Subcutaneous adipose tissue (tissue), 4 donors: Measurements from ENCODE around the gene PCSK2. TPM values are rescaled to one million over a fixed set of nuclear protein-coding genes. Genes with fewer than 3 reads are reported as not detected.

ENCODE experiments used
- CTCF ChIP-seq: fragments of 450-650 bp; IDR thresholded peaks from one replicate; pipeline ENCODE4 v1.5.1; 2016; ENCODE audit warnings: low read depth, mild to moderate bottlenecking, control low read depth, antibody characterized with exemption, moderate library complexity
- total RNA-seq, 4 donors: library from RNA; depleted of rRNA; stranded (reverse); fragments of >200 nt; gene quantifications; one replicate each; pipeline ENCODE4 v1.1.0, GENCODE V29; 2016

PCSK2 gene
- total RNA-seq, 4 donors from 2014 or later = 0.19 TPM; not detected in 3

GRCh38 chr20:17520583-17520982 is 293.7 kb downstream of the PCSK2 start:
- no peak for TF ChIP-seq CTCF

DNA sequence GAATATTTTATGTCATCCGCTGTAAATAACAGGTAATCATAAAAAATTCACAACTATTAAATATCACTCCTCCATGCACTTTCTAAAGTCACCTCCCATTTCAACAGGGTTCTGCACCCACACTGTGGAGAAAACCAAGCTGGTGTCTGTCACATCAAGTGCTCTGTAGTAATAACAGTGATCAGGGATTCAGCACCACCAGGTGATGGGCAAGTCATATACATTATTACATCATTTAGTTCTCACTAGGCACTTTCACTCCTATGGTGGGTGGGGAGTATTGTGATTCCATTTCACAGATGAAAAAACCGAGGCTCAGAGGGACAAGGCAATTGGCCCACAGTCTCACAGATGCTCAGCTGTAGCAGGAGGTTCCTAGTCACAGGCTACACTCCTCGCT is 295.7 kb downstream of the PCSK2 start:
- no peak for TF ChIP-seq CTCF

GRCh38 chr20:17523326-17523725 is 296.5 kb downstream of the PCSK2 start:
- no peak for TF ChIP-seq CTCF

DNA sequence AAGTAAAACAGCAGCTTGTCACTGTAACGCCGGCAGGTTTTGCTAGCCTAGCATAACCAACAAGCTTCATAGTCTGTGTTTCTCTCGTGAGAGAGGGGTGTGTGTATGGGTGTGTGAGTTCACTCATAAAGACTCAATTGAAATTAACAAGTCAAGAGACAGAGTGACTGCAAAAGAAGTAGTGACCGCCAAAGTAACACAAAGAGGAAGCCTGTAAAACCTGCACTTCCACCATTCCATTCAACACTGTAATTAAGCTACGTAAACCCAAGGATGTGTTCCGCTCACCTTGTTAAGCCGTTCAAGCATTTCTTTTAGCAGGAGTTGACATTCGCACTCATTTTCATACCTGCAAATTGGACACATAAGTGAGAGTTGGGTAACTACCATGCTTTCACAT is 297.7 kb downstream of the PCSK2 start:
- TF ChIP-seq CTCF = no peak

DNA sequence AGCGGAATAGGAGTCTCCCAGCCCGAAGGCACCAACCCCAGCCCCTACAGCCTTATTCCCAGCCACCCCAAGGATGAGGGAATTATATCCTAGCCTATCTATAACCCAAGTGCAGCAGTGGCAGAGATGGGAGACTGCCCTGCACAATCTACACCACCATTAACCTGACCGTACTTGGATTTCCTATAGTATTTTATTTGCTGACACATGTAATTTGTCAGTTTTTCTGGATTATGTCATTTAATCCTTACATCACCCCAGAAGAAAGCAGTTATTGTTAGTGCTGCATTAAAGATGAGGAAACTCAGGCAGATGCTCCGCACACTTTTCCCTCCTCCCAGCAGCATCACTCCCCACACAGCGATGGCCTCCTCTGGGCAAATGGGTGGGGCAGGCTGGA is 298.3 kb downstream of the PCSK2 start:
- TF ChIP-seq CTCF = no peak

GRCh38 chr20:17525650-17526049 is 298.8 kb downstream of the PCSK2 start:
- no peak for TF ChIP-seq CTCF

DNA sequence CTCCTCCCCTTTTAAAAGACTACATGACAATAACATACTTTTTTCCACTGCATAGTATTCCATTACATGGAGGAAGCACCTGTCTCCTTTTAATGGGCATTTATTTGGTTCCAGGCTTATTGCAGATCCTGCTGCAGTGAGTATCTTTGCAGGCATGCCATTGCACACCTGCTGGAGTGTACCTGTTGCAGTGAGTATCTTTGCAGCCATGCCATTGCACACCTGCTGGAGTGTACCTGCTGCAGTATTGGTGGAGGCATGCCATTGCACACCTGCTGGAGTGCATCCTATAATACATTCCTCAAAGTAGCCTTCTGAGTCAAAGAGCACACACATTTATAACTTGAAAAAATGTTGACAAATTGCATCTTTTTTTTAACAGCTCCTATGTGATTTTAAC is 302.7 kb downstream of the PCSK2 start:
- no peak for TF ChIP-seq CTCF
